ENCODE measurements around the gene OR10P1.
"Not testable (repeated sequence)": the region's sequence is repeated elsewhere in the genome, so short reads cannot be mapped to it uniquely, and the experiment has no call there.

Gene OR10P1, protein sequence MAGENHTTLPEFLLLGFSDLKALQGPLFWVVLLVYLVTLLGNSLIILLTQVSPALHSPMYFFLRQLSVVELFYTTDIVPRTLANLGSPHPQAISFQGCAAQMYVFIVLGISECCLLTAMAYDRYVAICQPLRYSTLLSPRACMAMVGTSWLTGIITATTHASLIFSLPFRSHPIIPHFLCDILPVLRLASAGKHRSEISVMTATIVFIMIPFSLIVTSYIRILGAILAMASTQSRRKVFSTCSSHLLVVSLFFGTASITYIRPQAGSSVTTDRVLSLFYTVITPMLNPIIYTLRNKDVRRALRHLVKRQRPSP

DNA sequence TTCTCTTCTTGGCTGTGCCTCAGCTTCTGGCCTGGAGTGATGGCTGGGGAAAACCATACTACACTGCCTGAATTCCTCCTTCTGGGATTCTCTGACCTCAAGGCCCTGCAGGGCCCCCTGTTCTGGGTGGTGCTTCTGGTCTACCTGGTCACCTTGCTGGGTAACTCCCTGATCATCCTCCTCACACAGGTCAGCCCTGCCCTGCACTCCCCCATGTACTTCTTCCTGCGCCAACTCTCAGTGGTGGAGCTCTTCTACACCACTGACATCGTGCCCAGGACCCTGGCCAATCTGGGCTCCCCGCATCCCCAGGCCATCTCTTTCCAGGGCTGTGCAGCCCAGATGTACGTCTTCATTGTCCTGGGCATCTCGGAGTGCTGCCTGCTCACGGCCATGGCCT lies at the start of gene OR10P1:
TSS of gene OR10P1 (plus strand) at position 40 of the 400 bp plus-strand sequence. CDS start at position 40, 0 bp downstream.
- no peak for DNase-seq

DNA sequence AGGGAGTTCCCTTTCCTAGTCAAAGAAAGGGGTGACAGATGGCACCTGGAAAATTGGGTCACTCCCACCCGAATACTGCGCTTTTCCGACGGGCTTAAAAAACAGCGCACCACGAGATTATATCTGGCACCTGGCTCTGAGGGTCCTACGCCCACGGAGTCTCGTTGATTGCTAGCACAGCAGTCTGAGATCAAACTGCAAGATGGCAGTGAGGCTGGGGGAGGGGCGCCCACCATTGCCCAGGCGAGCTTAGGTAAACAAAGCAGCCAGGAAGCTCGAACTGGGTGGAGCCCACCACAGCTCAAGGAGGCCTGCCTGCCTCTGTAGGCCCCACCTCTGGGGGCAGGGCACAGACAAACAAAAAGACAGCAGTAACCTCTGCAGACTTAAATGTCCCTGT lies 46.5 kb upstream of the OR10P1 start:
- DNase-seq, result not testable (repeated sequence)

DNA sequence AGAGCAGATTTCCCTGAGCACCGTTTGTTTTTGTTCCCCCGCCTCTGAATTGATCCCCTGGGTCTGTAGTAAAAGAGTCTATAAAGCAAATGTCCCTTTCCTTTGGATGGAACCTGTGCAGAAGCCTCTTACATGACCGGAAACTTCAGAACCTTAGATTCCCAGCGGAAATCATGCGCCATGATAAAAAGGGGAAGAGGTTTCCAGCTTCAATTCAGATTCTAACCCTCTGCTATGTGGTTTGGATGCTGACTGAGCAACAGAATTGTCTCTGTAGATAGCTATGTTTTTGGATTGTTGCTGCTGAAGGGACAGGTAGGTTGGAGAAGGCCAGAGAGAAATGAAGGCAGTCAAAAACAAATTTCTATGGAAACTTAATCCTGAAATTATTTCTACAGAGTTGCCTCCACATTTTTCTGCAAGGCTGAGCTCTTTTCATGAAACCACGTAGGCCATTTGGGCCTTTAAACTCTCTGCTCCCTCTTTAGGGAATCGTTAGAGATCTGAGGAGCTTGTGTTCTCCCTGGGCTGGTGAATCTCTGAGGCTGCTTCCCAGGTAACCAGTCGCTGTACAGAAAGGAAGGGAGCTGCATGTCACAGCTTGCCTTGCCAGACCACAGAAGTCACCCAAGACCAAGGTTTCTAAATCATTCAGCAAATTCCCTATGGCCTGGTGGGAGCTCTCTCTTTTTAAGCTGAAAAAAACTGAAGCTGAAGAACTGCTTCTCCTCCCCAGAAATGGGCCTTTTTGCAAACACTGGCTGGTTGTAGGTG lies 28.7 kb upstream of the OR10P1 start:
- no peak for DNase-seq

DNA sequence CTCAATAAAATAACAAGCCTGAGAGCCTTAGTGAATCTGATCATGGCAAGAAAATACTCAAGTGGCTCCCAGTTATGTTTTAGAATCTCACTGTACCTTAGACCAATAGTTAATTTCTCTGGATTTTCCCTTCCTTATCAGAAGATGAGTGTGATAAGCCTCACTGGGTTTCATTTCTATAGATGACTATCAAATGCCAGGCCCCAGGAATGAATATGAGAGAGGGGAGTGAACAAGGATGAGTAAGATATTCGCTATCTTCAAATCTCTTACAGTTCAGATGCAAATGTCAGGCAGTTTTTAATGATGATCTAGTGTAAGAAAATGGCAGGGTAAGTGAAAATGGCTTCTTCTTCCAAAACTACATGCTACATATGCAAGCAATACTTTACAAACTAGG lies 26.1 kb upstream of the OR10P1 start:
- no peak for DNase-seq

DNA sequence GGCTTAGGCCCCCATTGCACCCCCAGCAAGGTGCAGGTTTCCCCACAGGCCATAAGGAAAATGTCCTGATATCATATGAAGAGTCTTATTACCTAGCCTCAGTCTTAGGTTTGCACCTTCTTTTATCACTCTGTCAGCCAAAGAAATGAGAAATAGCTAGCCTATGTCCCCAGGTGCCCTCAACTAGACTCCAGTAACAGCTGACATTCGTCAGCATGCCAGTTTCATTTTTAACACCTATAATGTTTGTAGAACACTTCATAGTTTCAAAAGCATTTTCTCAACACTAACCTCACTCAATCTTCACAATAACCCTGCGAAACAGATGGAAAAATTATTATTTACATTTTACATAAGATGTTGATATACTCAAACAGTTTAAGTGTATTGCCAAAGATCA lies 24.0 kb upstream of the OR10P1 start:
- DNase-seq, result no peak

DNA sequence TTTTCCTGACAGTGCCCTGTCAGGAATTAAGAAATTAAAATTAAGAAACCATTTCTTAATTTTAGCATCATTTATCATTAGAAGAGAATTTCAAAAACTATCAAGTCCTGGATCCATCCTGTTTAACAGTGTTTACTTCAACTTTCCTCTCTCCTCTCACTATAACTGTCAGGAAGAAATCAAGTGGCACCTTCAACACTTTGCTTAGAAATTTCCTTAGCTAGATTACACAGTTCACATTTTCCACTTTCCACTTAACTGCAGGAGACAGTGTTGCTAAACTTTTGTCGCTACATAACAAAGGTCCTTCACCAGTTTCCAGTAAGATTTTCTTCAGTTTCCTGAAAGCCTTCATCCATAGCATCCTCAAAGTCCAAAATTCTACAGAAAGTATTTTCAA lies 21.9 kb upstream of the OR10P1 start:
- no peak for DNase-seq

DNA sequence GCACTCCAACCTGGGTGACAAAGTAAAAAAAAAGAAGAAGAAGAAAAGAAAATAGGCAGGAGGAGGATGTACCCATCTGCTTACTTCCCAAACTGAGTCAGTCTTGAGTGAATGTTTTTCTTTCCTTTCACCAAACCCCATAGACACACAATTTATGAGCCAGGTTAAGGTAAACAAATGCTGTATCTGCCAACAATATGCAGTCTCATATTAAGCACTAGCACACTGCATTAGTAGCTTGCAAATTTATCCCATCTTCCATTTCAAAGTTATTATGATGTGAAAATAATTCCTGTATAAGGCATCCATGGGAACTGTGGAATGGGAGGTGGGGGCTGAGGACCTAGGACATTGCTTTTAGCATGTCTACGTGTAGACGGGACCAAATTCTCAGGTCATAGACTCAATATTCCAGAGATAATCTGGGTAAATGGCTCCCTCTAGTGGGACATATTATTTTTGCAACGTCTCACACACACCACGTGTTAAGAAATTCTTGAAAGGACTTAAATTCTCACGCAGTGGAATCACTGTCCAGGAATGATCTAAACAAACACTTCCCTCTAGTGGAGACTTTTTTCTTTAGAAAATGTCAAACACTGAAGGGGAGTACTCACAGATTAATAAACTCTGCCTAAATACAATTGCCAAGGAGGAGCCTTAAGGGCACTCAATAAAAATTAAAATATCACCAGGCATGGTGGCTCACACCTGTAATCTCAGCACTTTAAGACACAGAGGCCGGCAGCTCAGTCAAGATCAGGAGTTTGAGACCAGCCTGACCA lies 17.1 kb upstream of the OR10P1 start:
- DNase-seq, result peak; percentile 48 to 80

DNA sequence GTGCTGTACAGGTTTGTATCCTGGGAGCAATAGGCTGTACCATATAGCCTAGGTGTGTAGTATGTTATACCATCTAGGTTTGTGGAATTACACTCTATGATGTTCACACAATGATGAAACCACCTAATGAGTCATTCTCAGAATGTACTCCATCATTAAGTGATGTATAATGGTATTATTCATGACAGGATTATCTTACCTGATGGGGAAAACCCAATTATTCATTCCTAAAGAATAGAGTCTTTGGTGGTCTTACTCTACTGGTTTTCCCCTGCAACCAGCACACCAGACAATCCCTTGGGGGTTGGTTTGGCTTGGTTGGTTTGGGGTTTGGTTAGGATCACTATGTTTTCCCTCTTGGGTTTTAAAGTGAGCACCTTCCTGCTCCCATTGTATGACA lies 12.6 kb upstream of the OR10P1 start:
- DNase-seq, result no peak

DNA sequence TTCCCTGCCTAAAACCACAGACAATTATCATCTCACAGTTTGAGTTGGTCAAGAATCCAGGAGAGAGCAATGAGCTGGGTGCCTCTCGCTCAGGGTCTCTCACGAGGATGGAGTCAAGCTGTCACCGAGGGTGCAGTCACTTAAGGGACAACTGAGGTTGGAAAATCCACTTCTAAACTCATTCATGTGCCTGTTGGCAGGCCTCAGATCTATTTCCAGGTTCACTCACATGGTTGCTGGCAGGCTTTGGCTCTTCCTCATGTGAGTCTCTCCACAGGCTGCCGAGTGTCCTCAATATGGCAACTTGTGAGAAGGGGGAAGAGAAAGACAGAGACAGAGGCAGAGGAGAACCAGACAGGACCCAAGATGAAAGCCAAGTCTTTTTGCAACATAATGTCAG lies 10.5 kb upstream of the OR10P1 start:
- no peak for DNase-seq

DNA sequence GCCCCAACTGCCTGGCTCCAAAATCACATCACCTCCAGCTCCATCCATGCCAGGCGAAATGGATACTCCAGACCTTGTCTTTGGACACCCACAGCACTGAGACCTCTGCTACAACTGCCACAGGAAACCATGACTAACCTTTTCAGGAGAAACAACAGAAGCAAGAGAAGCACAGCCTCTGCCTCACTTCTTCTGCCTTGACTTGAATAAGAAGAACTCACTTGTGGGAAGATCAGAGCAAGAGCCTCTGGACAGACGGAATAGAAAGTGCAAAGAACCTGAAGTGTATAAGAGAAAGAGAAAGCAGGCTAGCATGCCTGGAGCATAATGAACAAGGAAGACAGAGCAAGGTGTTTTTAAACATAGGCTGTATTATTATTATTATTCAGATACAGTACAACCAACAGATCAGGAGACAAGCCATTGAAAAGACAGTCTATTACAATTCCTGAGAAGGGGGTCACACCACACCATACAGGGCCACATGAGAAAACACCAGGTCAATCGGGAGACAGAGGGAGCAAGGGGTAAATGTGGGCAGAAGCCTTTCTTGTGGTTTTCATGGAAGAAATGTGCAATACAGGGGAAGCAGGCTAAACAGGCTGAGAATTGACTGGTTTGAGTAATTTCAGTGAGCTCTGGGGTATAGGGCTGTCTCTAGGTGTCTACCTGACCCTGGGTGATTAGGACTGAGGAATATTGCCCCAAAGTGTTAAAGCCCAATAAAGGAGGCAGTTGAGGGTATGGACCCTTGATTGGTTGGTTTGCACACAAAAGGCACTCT lies 7.4 kb upstream of the OR10P1 start:
- DNase-seq, result no peak

DNA sequence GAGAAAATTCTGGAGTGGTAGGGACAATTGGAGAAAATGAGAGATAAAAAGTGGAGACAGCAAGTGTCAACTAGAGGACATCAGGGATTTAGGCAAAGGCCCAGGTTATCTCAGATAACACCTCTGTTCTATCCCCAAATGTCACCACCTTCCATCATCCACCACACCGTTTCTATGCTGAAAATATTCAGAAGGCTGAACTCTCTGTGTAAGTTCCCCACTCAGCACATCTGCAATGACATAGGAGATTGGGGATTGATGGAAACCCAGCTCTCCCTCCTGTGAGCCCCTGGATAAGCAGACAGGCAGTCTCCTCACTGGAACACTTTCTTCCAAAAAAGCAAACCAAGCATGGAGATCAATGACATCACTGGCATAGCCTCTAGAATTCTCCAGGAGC lies 5.6 kb upstream of the OR10P1 start:
- no peak for DNase-seq

DNA sequence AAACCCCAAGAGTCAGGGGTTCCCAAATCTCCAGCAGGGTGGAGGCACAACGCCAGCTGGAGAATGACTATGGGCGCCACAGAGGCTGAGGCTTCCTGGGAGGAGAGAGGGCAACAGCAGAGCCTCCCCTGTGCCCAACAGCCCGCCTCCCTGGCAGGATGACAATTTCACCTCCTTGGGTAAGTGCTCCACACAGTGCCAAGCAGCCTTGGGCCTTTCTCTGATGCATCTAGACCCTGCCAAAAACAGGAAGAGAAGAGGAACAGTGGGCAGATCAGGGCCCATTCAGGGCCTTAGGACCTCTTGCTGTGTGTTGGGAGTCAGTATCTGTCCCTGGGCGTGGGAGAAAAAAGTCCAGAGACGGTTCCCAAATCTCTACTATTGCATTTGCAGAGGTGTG lies 5.0 kb upstream of the OR10P1 start:
- DNase-seq, result no peak

DNA sequence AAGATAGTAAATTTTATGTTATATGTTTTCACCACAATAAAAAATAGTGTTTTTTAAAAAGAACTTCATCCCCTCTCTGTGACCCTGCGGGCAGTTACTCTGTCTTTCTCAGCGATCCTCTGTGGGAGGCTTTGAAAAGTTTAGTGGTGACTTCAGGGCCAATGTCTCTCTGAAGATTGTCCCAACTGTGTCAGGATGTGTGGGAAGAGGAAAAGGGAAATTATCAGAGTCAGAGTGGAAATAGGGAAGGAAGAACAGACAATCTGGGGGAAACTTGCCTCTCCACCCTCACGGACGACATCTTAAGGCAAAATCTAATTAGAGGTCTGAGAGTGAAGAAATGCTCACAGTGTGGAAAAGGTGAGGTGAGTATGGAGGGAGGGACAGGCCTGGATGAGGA lies 3.5 kb upstream of the OR10P1 start:
- no peak for DNase-seq

DNA sequence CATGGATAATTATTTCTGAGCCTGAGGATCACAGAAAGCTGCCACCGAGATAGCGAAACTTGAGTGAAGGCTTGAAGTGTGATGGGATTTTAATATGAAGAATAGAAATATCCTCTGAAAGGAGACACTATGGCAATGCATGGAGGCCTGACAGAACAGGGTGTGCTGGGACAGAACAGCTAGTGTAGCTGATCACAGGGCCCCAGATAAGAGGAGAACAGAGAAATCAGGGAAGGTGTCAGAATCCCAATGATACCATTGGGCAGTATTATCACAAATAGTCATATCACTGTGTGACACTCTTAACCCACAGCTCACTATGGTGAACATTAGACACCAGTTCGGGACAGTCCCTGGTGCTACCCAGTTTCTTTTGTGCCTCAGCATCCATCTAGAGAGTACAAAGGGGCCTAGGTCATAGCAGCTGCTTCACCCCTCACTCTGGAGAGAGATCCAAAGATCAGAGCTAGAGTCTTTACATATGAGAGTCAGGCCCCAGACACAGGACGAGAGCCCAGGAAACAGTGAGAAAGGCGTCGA lies 506 bp upstream of the OR10P1 start:
- DNase-seq, result no peak

DNA sequence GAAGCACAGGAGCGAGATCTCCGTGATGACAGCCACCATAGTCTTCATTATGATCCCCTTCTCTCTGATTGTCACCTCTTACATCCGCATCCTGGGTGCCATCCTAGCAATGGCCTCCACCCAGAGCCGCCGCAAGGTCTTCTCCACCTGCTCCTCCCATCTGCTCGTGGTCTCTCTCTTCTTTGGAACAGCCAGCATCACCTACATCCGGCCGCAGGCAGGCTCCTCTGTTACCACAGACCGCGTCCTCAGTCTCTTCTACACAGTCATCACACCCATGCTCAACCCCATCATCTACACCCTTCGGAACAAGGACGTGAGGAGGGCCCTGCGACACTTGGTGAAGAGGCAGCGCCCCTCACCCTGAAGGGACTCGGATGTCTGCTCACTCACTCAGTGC lies 775 bp downstream of the OR10P1 start:
- DNase-seq, result peak; percentile 37 to 53

DNA sequence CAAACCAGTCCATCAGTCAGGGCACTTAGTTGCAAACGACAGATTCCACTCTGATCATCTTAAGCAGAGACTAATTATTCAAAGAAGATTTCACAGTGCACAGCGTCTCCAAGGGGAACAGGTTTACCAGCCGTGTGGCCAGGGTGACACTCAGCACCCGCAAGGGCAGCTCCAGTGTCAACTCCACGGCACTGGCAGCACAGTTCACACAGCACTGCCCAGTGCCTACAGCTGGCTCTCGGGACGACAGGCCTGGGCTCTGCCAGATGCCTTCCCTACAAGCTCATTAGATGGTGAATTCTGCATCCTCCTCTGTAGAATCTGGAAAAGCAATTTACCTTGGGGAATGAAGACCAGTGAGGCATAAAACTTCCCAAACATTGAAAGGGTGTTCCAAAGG lies 4.9 kb downstream of the OR10P1 start:
- DNase-seq, result no peak

DNA sequence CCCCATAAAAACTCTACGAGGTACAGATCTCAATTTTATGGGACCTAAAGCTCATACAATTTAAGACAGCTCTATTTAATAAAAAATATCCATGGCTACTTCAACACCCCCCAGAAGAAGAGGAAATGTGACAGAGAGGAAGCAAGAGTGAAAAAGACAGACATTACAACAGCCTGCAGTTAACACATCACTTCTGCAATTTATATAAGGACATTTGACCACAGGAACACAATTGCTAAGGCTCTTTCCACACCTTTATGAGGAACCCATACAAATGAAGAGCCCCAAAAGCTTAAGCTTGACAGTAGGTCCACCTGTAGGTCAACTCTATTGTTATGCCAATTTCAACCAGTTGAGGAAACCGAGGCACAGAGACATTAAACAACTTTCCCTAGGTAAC lies 5.6 kb downstream of the OR10P1 start:
- no peak for DNase-seq

DNA sequence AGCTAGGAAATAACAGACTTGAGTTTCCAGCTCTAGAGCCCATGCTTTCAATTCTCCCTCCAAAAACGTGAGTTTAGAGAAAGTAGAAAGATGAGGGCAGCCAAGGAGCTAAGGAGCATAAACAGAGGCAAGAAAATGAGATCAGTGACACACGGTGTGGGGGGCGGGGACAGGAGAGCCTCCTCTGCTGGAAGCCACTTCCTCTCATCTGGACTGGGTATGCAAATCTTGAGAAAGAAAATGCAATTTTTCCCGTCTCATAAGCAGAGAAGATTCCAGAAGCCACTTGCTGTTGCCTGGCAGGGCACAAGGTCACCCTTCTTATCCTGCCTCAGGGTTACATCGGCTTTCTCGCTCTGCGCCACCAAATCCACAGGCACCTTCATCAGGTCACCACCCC lies 6.0 kb downstream of the OR10P1 start:
- peak in 1 of 2 donors; percentile 30 for DNase-seq

DNA sequence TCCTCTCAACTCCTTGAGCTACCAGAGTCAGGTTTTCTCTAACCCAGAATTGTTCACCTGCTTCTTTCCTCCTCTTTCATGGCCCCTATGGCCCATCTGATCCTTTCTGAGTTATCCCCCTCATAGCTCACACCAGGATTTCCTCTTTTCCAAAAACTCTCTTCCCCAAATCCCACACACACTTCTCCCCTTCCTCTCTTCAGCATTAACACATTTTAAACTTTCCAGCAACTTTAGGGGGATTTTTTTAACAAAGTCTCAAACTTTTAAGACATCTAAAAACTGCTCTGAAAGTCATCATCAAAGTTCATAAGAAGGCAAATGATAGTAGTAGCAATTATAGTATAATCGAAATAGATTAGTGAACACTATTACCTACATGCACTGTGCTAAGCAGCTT lies 7.9 kb downstream of the OR10P1 start:
- no peak for DNase-seq

DNA sequence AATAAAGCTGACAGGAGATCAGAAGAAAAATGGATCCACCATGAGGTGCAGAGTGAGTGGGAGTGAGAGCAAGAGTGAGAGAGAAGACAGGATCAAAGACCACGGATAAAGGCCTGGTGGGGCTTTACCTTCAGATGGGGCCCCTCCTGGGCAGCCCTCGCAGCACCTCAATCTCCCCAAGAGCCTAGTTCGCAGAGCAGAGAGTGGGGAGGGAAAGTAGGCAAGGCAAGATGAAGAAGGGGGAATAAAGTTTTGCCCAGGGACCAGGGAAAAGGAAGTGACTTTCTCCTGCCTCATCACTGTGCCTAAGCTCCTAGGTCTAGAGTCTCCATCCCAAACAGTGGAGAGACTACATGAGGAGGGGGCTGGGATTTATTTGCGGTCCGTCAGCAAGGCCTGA lies 10.3 kb downstream of the OR10P1 start:
- DNase-seq, result no peak

DNA sequence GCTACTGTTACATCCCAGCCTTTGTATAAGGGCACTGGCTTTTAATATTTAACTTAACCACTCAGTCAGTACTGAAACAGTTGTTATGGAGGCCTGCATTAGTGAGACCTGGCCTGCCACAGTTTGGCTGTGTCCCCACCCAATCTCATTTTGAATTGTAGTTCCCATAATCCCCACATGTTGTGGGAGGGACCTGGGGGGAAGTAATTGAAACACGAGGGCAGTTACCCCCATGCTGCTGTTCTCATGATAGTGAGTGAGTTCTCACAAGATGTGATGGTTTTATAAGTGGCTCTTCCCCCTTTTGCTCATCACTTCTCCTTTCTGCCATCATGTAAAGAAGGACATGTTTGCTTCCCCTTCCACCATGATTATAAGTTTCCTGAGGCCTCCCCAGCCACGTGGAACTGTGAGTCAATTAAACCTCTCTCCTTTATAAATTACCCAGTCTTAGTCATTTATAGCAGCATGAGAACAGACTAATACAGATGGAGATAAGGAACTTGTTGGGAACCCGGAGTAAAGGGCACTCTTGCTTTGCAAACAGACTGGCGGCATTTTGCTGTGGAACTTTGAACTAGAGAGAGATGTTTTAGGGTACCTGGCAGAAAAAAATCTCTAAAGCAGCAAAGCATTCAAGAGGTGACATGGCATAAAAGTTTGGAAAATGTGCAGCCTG lies 14.1 kb downstream of the OR10P1 start:
- DNase-seq, result peak in 1 of 2 donors; percentile 50

DNA sequence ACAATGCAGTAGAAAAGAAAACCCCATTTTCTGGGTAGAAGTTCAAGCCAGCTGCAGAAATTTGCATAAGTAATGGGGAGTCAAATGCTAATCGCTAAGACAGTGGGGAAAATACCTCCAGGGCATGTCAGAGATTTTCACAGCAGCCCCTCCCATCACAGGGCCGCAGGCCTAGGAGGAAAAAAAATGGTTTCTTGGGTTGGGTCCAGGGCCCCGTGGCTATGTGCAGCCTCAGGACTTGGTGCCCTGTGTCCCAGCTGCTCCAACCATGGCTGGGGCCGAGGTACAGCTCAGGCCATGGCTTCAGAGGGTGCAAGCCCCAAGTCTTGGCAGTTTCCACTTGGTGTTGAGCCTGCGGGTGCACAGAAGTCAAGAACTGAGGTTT lies 14.6 kb downstream of the OR10P1 start:
- DNase-seq, result no peak

Measured in CD4-positive, alpha-beta T cell treated with Interleukin-4 for 1 hour (primary cell).